H1 (cell line): ENCODE data around the gene TIGD2. TPM values are rescaled to one million over a fixed set of nuclear protein-coding genes. Genes with fewer than 3 reads are reported as not detected.

Experiments
- CTCF ChIA-PET: fragments of 300-600 bp; sonication (Branson Sonifier 250); formaldehyde crosslinking; loops from one replicate; lab custom pipeline; 2021; ENCODE audit not compliant: partially characterized antibody; lab: Charles Lee
- POLR2A ChIA-PET: fragments of 300-600 bp; sonication (Branson Sonifier 250); formaldehyde crosslinking; loops from one replicate; lab custom pipeline; 2021; ENCODE audit warnings: inconsistent platforms; ENCODE audit not compliant: partially characterized antibody; lab: Charles Lee
- DNase-seq, 2 experiments: peaks; one replicate each; pipeline versions ENCODE4 v3.0.0 to v3.0.0-alpha.2; 2010 to 2022; ENCODE audit warnings: low spot score in 2 of 2, low read depth in 1 of 2, mixed read lengths in 1 of 2
- FAIRE-seq: peaks from 2 replicates; lab custom pipeline; 2011; peaks lifted over from hg19 to GRCh38; lab: Jason Lieb, UNC
- H2AFZ ChIP-seq: 2 replicates; pipeline ENCODE4 v1.8.1; 2012; ENCODE audit warnings: low read length, inconsistent platforms
- H2AK5ac ChIP-seq: 2 replicates; pipeline ENCODE4 v1.6.1; 2013; ENCODE audit warnings: low read depth, low read length
- H2BK120ac ChIP-seq: replicated peaks from 2 replicates; pipeline ENCODE3; 2013; ENCODE audit warnings: low read depth, low read length, inconsistent platforms
- H2BK12ac ChIP-seq: 2 replicates; pipeline ENCODE4 v1.6.1; 2013; ENCODE audit warnings: low read depth, low read length
- H2BK15ac ChIP-seq: 2 replicates; pipeline ENCODE4 v1.6.1; 2013; ENCODE audit warnings: low read length
- H2BK20ac ChIP-seq: 2 replicates; pipeline ENCODE4 v1.6.1; 2013; ENCODE audit warnings: low read length
- H2BK5ac ChIP-seq: 2 replicates; pipeline ENCODE4 v1.6.1; 2013; ENCODE audit warnings: low read depth, low read length
- H3K14ac ChIP-seq: 2 replicates; pipeline ENCODE4 v1.6.1; 2013; ENCODE audit warnings: inconsistent platforms; ENCODE audit not compliant: insufficient read length
- H3K18ac ChIP-seq: 2 replicates; pipeline ENCODE4 v1.6.1; 2013; ENCODE audit warnings: low read length; ENCODE audit errors: extremely low read depth
- H3K23ac ChIP-seq: 2 replicates; pipeline ENCODE4 v1.6.1; 2013; ENCODE audit warnings: inconsistent platforms; ENCODE audit not compliant: insufficient read length
- H3K23me2 ChIP-seq: 2 replicates; pipeline ENCODE4 v1.6.1; 2013; ENCODE audit warnings: low read depth, low read length
- H3K27ac ChIP-seq: 2 replicates; pipeline ENCODE4 v1.6.1; 2011; ENCODE audit warnings: low read depth, low read length, inconsistent platforms
- H3K27me3 ChIP-seq, 4 experiments: replicated peaks in 1 of 4; 1 replicate in 1 of 4; 2 replicates in 3 of 4; pipeline versions ENCODE4 v1.6.1 to v1.8.1; 2011 to 2013; ENCODE audit warnings: low read length in 3 of 4, mild to moderate bottlenecking in 3 of 4, inconsistent platforms in 2 of 4, mixed read lengths in 2 of 4, moderate library complexity in 1 of 4; ENCODE audit not compliant: control insufficient read depth in 3 of 4, insufficient read depth in 3 of 4; ENCODE audit errors: extremely low read depth in 1 of 4
- H3K36me3 ChIP-seq, 4 experiments: 2 replicates each; pipeline versions ENCODE4 v1.6.1 to v1.8.1; 2011 to 2013; ENCODE audit warnings: mild to moderate bottlenecking in 4 of 4, low read length in 3 of 4, moderate library complexity in 2 of 4, control low read depth in 1 of 4, inconsistent platforms in 1 of 4; ENCODE audit not compliant: insufficient read depth in 4 of 4, control insufficient read depth in 2 of 4
- H3K4ac ChIP-seq: replicated peaks from 2 replicates; pipeline ENCODE3; 2013; ENCODE audit warnings: low read length, low read depth, mixed read lengths, inconsistent platforms; ENCODE audit not compliant: insufficient read length
- H3K4me1 ChIP-seq, 4 experiments: replicated peaks in 1 of 4; 1 replicate in 1 of 4; 2 replicates in 3 of 4; pipeline versions ENCODE4 v1.6.1 to v1.8.1; 2011 to 2013; ENCODE audit warnings: low read length in 3 of 4, inconsistent platforms in 2 of 4, mixed read lengths in 1 of 4; ENCODE audit not compliant: insufficient read depth in 4 of 4, control insufficient read depth in 3 of 4
- H3K4me2 ChIP-seq, 2 experiments: 2 replicates each; pipeline versions ENCODE4 v1.6.1 to v1.8.1; 2011 to 2013; ENCODE audit warnings: low read depth in 2 of 2, low read length in 2 of 2, control low read depth in 1 of 2, inconsistent platforms in 1 of 2, mild to moderate bottlenecking in 1 of 2; ENCODE audit not compliant: insufficient read depth in 1 of 2
- H3K4me3 ChIP-seq, 4 experiments: fragments of 200-600, 300-600 bp in 1 of 4; sonication (generic), shearing (Covaris generic), sonication (Bioruptor Twin) in 1 of 4; 2 replicates each; pipeline versions ENCODE4 v1.5.1 to v1.8.1; 2011 to 2016; ENCODE audit warnings: low read length in 4 of 4, low read depth in 3 of 4, control low read depth in 2 of 4, inconsistent platforms in 2 of 4, mild to moderate bottlenecking in 2 of 4, mixed read lengths in 1 of 4, moderate library complexity in 1 of 4; ENCODE audit not compliant: insufficient read depth in 2 of 4; ENCODE audit errors: extremely low read depth in 1 of 4
- H3K56ac ChIP-seq: replicated peaks from 2 replicates; pipeline ENCODE3; 2013; ENCODE audit warnings: low read depth, mild to moderate bottlenecking, mixed read lengths, low read length, inconsistent platforms; ENCODE audit not compliant: insufficient read length
- H3K79me1 ChIP-seq: 2 replicates; pipeline ENCODE4 v1.6.1; 2013; ENCODE audit warnings: low read depth, low read length, control low read depth
- H3K79me2 ChIP-seq, 2 experiments: 2 replicates each; pipeline versions ENCODE4 v1.6.1 to v1.8.1; 2012 to 2013; ENCODE audit warnings: low read length in 2 of 2, mild to moderate bottlenecking in 2 of 2, inconsistent platforms in 1 of 2; ENCODE audit not compliant: insufficient read depth in 2 of 2, control insufficient read depth in 1 of 2
- H3K9ac ChIP-seq, 4 experiments: replicated peaks in 1 of 4; 1 replicate in 1 of 4; 2 replicates in 3 of 4; pipeline versions ENCODE4 v1.6.1 to v1.8.1; 2011 to 2013; ENCODE audit warnings: low read depth in 3 of 4, low read length in 3 of 4, control low read depth in 2 of 4, mild to moderate bottlenecking in 2 of 4, moderate library complexity in 2 of 4, inconsistent platforms in 1 of 4; ENCODE audit errors: extremely low read depth in 1 of 4
- H3K9me3 ChIP-seq, 2 experiments: 2 replicates each; pipeline versions ENCODE4 v1.6.1 to v1.8.1; 2012 to 2013; ENCODE audit warnings: mild to moderate bottlenecking in 2 of 2, moderate library complexity in 2 of 2, control low read depth in 1 of 2, inconsistent platforms in 1 of 2, low read depth in 1 of 2, low read length in 1 of 2, mixed read lengths in 1 of 2; ENCODE audit not compliant: insufficient read depth in 2 of 2
- H4K20me1 ChIP-seq, 2 experiments: replicated peaks in 1 of 2; 2 replicates each; pipeline versions ENCODE3 to v1.8.1; 2011 to 2013; ENCODE audit warnings: inconsistent platforms in 2 of 2, low read length in 2 of 2, mild to moderate bottlenecking in 1 of 2; ENCODE audit not compliant: insufficient read depth in 2 of 2, control insufficient read depth in 1 of 2
- H4K5ac ChIP-seq: 2 replicates; pipeline ENCODE4 v1.6.1; 2013; ENCODE audit warnings: low read length, low read depth, mixed read lengths, inconsistent platforms; ENCODE audit not compliant: insufficient read length
- H4K8ac ChIP-seq: 2 replicates; pipeline ENCODE4 v1.8.0; 2013; ENCODE audit warnings: mild to moderate bottlenecking, moderate library complexity, low read length, inconsistent platforms; ENCODE audit not compliant: insufficient read depth; ENCODE audit errors: extremely low read depth
- H4K91ac ChIP-seq: replicated peaks from 2 replicates; pipeline ENCODE3; 2013; ENCODE audit warnings: low read length, mixed read lengths, inconsistent platforms; ENCODE audit not compliant: insufficient read length
- BCL11A ChIP-seq, 2 experiments: IDR thresholded peaks; one replicate each; pipeline ENCODE4 v1.6.1; 2011; ENCODE audit warnings: low read depth in 2 of 2, low read length in 2 of 2, mild to moderate bottlenecking in 2 of 2
- CHD1 ChIP-seq: IDR thresholded peaks from 2 replicates; pipeline ENCODE4 v1.6.1; 2012; ENCODE audit warnings: low read depth, low read length, improper control_type of control experiment
- EZH2 ChIP-seq: fragments of 200-600 bp; sonication (generic); IDR thresholded peaks from 2 replicates; pipeline ENCODE4 v1.7.1; 2012; ENCODE audit warnings: low read depth, mild to moderate bottlenecking, moderate library complexity, low read length, inconsistent platforms; ENCODE audit not compliant: severe bottlenecking
- HDAC2 ChIP-seq, 2 experiments: fragments of 300-600 bp in 1 of 2; sonication (generic) in 1 of 2; IDR thresholded peaks; 2 replicates each; pipeline ENCODE4 v1.6.1; 2011 to 2012; ENCODE audit warnings: low read depth in 2 of 2, low read length in 2 of 2, mild to moderate bottlenecking in 2 of 2, moderate library complexity in 2 of 2, borderline replicate concordance in 1 of 2, inconsistent platforms in 1 of 2
- KDM5A ChIP-seq: fragments of 200-600 bp; IDR thresholded peaks from 2 replicates; pipeline ENCODE4 v1.7.1; 2012; ENCODE audit warnings: mild to moderate bottlenecking, low read length, inconsistent platforms, mixed read lengths
- NRF1 ChIP-seq: IDR thresholded peaks from 2 replicates; pipeline ENCODE4 v1.6.1; 2011; ENCODE audit warnings: mild to moderate bottlenecking, low read depth, low read length, improper control_type of control experiment
- POLR2A ChIP-seq, 2 experiments: IDR thresholded peaks; 1 replicate in 1 of 2; 2 replicates in 1 of 2; pipeline ENCODE4 v1.6.1; 2011; ENCODE audit warnings: low read depth in 2 of 2, low read length in 2 of 2, mild to moderate bottlenecking in 2 of 2; ENCODE audit errors: control extremely low read depth in 1 of 2
- POLR2AphosphoS5 ChIP-seq: IDR thresholded peaks from 2 replicates; pipeline ENCODE4 v1.6.1; 2011; ENCODE audit warnings: low read depth, low read length
- SAP30 ChIP-seq: fragments of 300-600 bp; sonication (generic); IDR thresholded peaks from 2 replicates; pipeline ENCODE4 v1.7.1; 2012; ENCODE audit warnings: low read length, moderate library complexity, mild to moderate bottlenecking, inconsistent platforms; ENCODE audit not compliant: insufficient read depth, insufficient replicate concordance
- SIRT6 ChIP-seq: IDR thresholded peaks from one replicate; pipeline ENCODE4 v1.7.1; 2012; ENCODE audit warnings: low read length, inconsistent platforms
- USF2 ChIP-seq: IDR thresholded peaks from 2 replicates; pipeline ENCODE4 v1.6.1; 2011; ENCODE audit warnings: low read length, improper control_type of control experiment
- YY1 ChIP-seq: IDR thresholded peaks from 2 replicates; pipeline ENCODE4 v1.6.1; 2011; ENCODE audit warnings: low read depth, mild to moderate bottlenecking, low read length
- WGBS, 2 experiments: shearing (Covaris generic) in 1 of 2; methylation state at CpG; one replicate each; pipeline versions ENCODE4 v1.1.6 to v1.1.7; 2013 to 2015; ENCODE audit warnings: low lambda C conversion rate in 2 of 2, mixed read lengths in 2 of 2, inconsistent platforms in 1 of 2, low coverage in 1 of 2, missing lambda C conversion rate in 1 of 2; ENCODE audit not compliant: insufficient replicate concordance in 2 of 2, insufficient coverage in 1 of 2, insufficient read length in 1 of 2; ENCODE audit errors: extremely low coverage in 1 of 2, missing lambda C conversion rate in 1 of 2; 5-methylcytosine and 5-hydroxymethylcytosine counted together
- polyA plus RNA-seq, 7 experiments: library from polyadenylated mRNA; depleted of rRNA in 3 of 7; stranded (reverse) in 5 of 7; unstranded in 2 of 7; fragments of >200 nt in 5 of 7; fragments of 200-250 nt in 2 of 7; gene quantifications; 1 replicate in 5 of 7; 2 replicates in 1 of 7; 4 replicates in 1 of 7; pipeline versions ENCODE4 v1.2.1 to v1.2.3, GENCODE V29; 2011 to 2013; ENCODE audit warnings: missing spikeins in 2 of 7, mixed read lengths in 2 of 7
- total RNA-seq: library from RNA; stranded (reverse); fragmentation: NEBNext Ultra II Directional; extraction: Animal tissue kit (Norgen Biotek cat#: 25700); gene quantifications from 2 replicates; pipeline ENCODE4 v1.2.1, GENCODE V29; 2021
- TF ChIP-seq, protein P1 (sequence below): IDR thresholded peaks from 2 replicates; pipeline ENCODE4 v1.6.1; 2012; ENCODE audit warnings: inconsistent platforms

TIGD2 gene
- total and polyA plus RNA-seq, 2 of the 8 experiments (the other 6 are each of a cell fraction or from before 2014, with no cell fraction given), result 2.4 to 5.7 TPM

- ChIA-PET POLR2A (interaction anchor here (1.2 kb wide), 1 partner anchor 58 kb away, joined by 3 read pairs; no protein-coding TSS in a partner anchor), CTCF (interaction anchor here (0.6 to 0.7 kb wide), 2 partner anchors 24 to 303 kb away, joined by 3 read pairs; no protein-coding TSS in a partner anchor)
- no peaks in the 10 kb centered on the region for H3K79me1 ChIP-seq
- WGBS, 2 experiments, result 95% methylated on average over 1 of the region's 1 CpG; no CpG with 5 or more reads in 1 of the 2 experiments
- H4K91ac ChIP-seq, result no peak overlapping the region
- H4K8ac ChIP-seq, result no peak overlapping the region
- FAIRE-seq (no peak), DNase-seq (no peak)
- no peak overlapping the region for H3K4ac ChIP-seq
- H3K14ac ChIP-seq, result no peak overlapping the region
- peaks cover 0 to 6% of the 10 kb centered on the region in 2 experiments; a peak in 3 of 4 replicates for H3K9me3 ChIP-seq
- H2AFZ ChIP-seq, result no peak overlapping the region
- no peak overlapping the region for H3K23ac ChIP-seq
- no peaks in the 10 kb centered on the region; a peak in 1 of 8 replicates for H3K36me3 ChIP-seq
- H3K27me3 ChIP-seq, result no peaks in the 10 kb centered on the region
- H2BK15ac ChIP-seq, result no peak overlapping the region
- H3K79me2 ChIP-seq, result no peaks in the 10 kb centered on the region
- H3K18ac ChIP-seq, result no peak overlapping the region
- 0 out of 2 replicates have a peak, but pooled peaks cover 2% of the 10 kb centered on the region for H3K23me2 ChIP-seq
- H3K4me1 ChIP-seq, result no peaks in the 10 kb centered on the region
- no peak overlapping the region for H2BK12ac ChIP-seq
- no peak overlapping the region for H3K4me2 ChIP-seq
- no peak overlapping the region for H2BK120ac ChIP-seq
- no peak overlapping the region for H2BK5ac ChIP-seq
- H3K56ac ChIP-seq, result no peak overlapping the region
- no peak overlapping the region for H3K27ac ChIP-seq
- H4K5ac ChIP-seq, result no peak overlapping the region
- no peak overlapping the region for H2BK20ac ChIP-seq
- H2AK5ac ChIP-seq, result no peak overlapping the region
- no peaks in the 10 kb centered on the region for H4K20me1 ChIP-seq
- no peak overlapping the region for H3K4me3 ChIP-seq
- H3K9ac ChIP-seq, result no peak overlapping the region
- TF ChIP-seq USF2 (no peak), CHD1 (no peak), SIRT6 (no peak), KDM5A (no peak), NRF1 (no peak), SAP30 (no peak), HDAC2 (IDR thresholded peaks at IDR 0.05; ENCODE audit: borderline replicate concordance in 1 of 2, low read depth in 2 of 2, low read length in 2 of 2) (no peak), YY1 (no peak), EZH2 (no peak), POLR2AphosphoS5 (no peak), POLR2A (IDR thresholded peaks at IDR 0.05; ENCODE audit: control extremely low read depth in 1 of 2, low read depth in 2 of 2, low read length in 2 of 2) (no peak), BCL11A (IDR thresholded peaks at IDR 0.05; ENCODE audit: low read depth in 2 of 2, low read length in 2 of 2) (no peak)
- TF ChIP-seq, protein P1, sequence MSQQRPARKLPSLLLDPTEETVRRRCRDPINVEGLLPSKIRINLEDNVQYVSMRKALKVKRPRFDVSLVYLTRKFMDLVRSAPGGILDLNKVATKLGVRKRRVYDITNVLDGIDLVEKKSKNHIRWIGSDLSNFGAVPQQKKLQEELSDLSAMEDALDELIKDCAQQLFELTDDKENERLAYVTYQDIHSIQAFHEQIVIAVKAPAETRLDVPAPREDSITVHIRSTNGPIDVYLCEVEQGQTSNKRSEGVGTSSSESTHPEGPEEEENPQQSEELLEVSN, result no peak
Measured at GRCh38 chr4:89078300-89078699, 33.0 kb upstream of the TIGD2 start.
